Adrenal gland (tissue), 5 donors: Measurements from ENCODE around the gene COMMD1.

ENCODE experiments used
- POLR2A ChIP-seq, 2 donors: fragments of 450-650 bp; IDR thresholded peaks; one replicate each; pipeline ENCODE4 v1.6.1; 2017; ENCODE audit warnings: antibody characterized with exemption in 2 of 2, mild to moderate bottlenecking in 2 of 2, moderate library complexity in 1 of 2
- TF ChIP-seq, protein P1 (sequence below), 6 experiments: fragments of 450-650 bp in 4 of 6; fragments of 200-600 bp in 2 of 6; sonication (generic) in 1 of 6; IDR thresholded peaks; 1 replicate in 5 of 6; 2 replicates in 1 of 6; pipeline versions ENCODE4 v1.5.1 to v1.8.0; 2016 to 2021; ENCODE audit warnings: antibody characterized with exemption in 6 of 6, mild to moderate bottlenecking in 2 of 6, moderate library complexity in 1 of 6
- donor health status: DM: no; HTN: no; CAD: no.

GRCh38 chr2:61952288-61952687, 46.8 kb downstream of the COMMD1 start:
- no peak for TF ChIP-seq POLR2A (IDR thresholded peaks at IDR 0.05)
- TF ChIP-seq, protein P1, sequence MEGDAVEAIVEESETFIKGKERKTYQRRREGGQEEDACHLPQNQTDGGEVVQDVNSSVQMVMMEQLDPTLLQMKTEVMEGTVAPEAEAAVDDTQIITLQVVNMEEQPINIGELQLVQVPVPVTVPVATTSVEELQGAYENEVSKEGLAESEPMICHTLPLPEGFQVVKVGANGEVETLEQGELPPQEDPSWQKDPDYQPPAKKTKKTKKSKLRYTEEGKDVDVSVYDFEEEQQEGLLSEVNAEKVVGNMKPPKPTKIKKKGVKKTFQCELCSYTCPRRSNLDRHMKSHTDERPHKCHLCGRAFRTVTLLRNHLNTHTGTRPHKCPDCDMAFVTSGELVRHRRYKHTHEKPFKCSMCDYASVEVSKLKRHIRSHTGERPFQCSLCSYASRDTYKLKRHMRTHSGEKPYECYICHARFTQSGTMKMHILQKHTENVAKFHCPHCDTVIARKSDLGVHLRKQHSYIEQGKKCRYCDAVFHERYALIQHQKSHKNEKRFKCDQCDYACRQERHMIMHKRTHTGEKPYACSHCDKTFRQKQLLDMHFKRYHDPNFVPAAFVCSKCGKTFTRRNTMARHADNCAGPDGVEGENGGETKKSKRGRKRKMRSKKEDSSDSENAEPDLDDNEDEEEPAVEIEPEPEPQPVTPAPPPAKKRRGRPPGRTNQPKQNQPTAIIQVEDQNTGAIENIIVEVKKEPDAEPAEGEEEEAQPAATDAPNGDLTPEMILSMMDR (IDR thresholded peaks at IDR 0.05): no peak
